Neuronal stem cell (in vitro differentiated cells): Measurements from ENCODE around the gene CST3.

ENCODE experiments used
- DNase-seq: peaks from one replicate; pipeline ENCODE4 v3.0.0-alpha.2; 2013; ENCODE audit warnings: low spot score
- H2AFZ ChIP-seq: one replicate; pipeline ENCODE4 v1.6.1; 2013; ENCODE audit warnings: mild to moderate bottlenecking, low read length, inconsistent platforms
- H2AK5ac ChIP-seq: 2 replicates; pipeline ENCODE4 v1.6.1; 2013; ENCODE audit warnings: low read depth, mild to moderate bottlenecking, inconsistent platforms, low read length, moderate library complexity, mixed read lengths
- H2BK120ac ChIP-seq: 2 replicates; pipeline ENCODE4 v1.6.1; 2013; ENCODE audit warnings: low read depth, mild to moderate bottlenecking, inconsistent platforms, low read length, moderate library complexity, mixed read lengths
- H2BK12ac ChIP-seq: one replicate; pipeline ENCODE4 v1.6.1; 2013; ENCODE audit warnings: low read length, inconsistent platforms
- H2BK15ac ChIP-seq: 2 replicates; pipeline ENCODE4 v1.6.1; 2013; ENCODE audit warnings: mild to moderate bottlenecking, low read length, inconsistent platforms, mixed read lengths
- H2BK5ac ChIP-seq: one replicate; pipeline ENCODE4 v1.6.1; 2013; ENCODE audit warnings: inconsistent platforms, mild to moderate bottlenecking, low read length, moderate library complexity
- H3K14ac ChIP-seq: one replicate; pipeline ENCODE4 v1.6.1; 2013; ENCODE audit warnings: low read length, inconsistent platforms
- H3K18ac ChIP-seq: 2 replicates; pipeline ENCODE4 v1.6.1; 2013; ENCODE audit warnings: low read length, inconsistent platforms
- H3K23ac ChIP-seq: 2 replicates; pipeline ENCODE4 v1.6.1; 2013; ENCODE audit warnings: low read depth, mild to moderate bottlenecking, mixed read lengths, low read length, inconsistent platforms; ENCODE audit not compliant: poor library complexity
- H3K27ac ChIP-seq: replicated peaks from 3 replicates; pipeline ENCODE4 v1.5.1; 2013; ENCODE audit warnings: low read length, inconsistent platforms
- H3K27me3 ChIP-seq, 3 experiments: 2 replicates each; pipeline ENCODE4 v1.6.1; 2013; ENCODE audit warnings: low read length in 3 of 3, mild to moderate bottlenecking in 2 of 3, inconsistent platforms in 1 of 3, low read depth in 1 of 3, mixed read lengths in 1 of 3, moderate library complexity in 1 of 3; ENCODE audit not compliant: control insufficient read depth in 3 of 3, insufficient read depth in 3 of 3
- H3K36me3 ChIP-seq, 2 donors: replicated peaks in 1 of 2; 2 replicates each; pipeline ENCODE4 v1.6.1; 2013; ENCODE audit warnings: low read length in 2 of 2; ENCODE audit not compliant: control insufficient read depth in 2 of 2, insufficient read depth in 2 of 2
- H3K4ac ChIP-seq: 2 replicates; pipeline ENCODE4 v1.6.1; 2013; ENCODE audit warnings: inconsistent platforms, mild to moderate bottlenecking, low read length, moderate library complexity
- H3K4me1 ChIP-seq, 2 donors: 1 replicate in 1 of 2; 2 replicates in 1 of 2; pipeline ENCODE4 v1.6.1; 2013; ENCODE audit warnings: low read length in 2 of 2, low read depth in 1 of 2; ENCODE audit not compliant: control insufficient read depth in 2 of 2, insufficient read depth in 1 of 2
- H3K4me2 ChIP-seq: one replicate; pipeline ENCODE4 v1.6.1; 2013; ENCODE audit warnings: mild to moderate bottlenecking, low read length, inconsistent platforms; ENCODE audit not compliant: insufficient read depth, poor library complexity, severe bottlenecking
- H3K4me3 ChIP-seq, 2 donors: 2 replicates each; pipeline ENCODE4 v1.5.1; 2013; ENCODE audit warnings: low read length in 2 of 2, mild to moderate bottlenecking in 2 of 2, inconsistent platforms in 1 of 2, moderate library complexity in 1 of 2
- H3K79me1 ChIP-seq: one replicate; pipeline ENCODE4 v1.6.1; 2013; ENCODE audit warnings: low read depth, mild to moderate bottlenecking, inconsistent platforms, low read length, moderate library complexity
- H3K9ac ChIP-seq: one replicate; pipeline ENCODE4 v1.6.1; 2013; ENCODE audit warnings: mild to moderate bottlenecking, low read depth, low read length, inconsistent platforms; ENCODE audit not compliant: poor library complexity
- H3K9me3 ChIP-seq, 2 donors: replicated peaks in 1 of 2; 2 replicates each; pipeline versions ENCODE3 to v1.6.1; 2013; ENCODE audit warnings: low read length in 2 of 2, mild to moderate bottlenecking in 2 of 2, inconsistent platforms in 1 of 2, low read depth in 1 of 2, mixed read lengths in 1 of 2, moderate library complexity in 1 of 2; ENCODE audit not compliant: control insufficient read depth in 2 of 2, insufficient read depth in 1 of 2
- H4K8ac ChIP-seq: one replicate; pipeline ENCODE4 v1.6.1; 2013; ENCODE audit warnings: low read depth, mild to moderate bottlenecking, inconsistent platforms, low read length, moderate library complexity
- H4K91ac ChIP-seq: one replicate; pipeline ENCODE4 v1.6.1; 2013; ENCODE audit warnings: low read length, low read depth, mild to moderate bottlenecking, inconsistent platforms; ENCODE audit not compliant: poor library complexity
- WGBS, 2 donors: extraction: QIAGEN DNeasy Blood & Tissue Kit; methylation state at CpG; one replicate each; pipeline ENCODE4 v1.1.7; 2013; ENCODE audit warnings: missing lambda C conversion rate in 2 of 2, mixed read lengths in 1 of 2; ENCODE audit not compliant: insufficient read length in 2 of 2, insufficient replicate concordance in 1 of 2; ENCODE audit errors: extremely low coverage in 2 of 2; 5-methylcytosine and 5-hydroxymethylcytosine counted together

The CST3 gene

DNA sequence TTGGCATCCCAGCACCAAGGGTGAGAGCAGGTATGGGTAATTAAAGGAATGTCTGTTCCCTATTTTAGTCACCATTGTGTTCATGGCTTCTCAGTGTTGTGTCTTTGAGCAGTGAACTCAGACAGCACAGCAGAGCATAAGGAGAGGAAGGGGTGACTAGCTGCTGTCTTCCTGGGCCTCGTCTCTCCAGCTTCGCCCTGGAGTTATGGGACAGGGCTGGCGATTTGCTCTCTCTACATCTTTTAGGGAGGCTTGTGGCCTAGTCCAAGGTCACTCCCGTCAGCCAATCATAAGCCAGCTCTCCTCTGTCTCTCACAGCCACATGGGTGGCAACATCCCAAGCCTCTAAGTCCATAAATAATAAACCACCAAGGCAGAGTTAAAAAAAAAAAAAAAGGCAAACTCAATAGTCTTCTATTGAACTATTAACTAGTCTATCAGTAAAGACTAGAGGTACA, 7.3 kb downstream of the CST3 start:
- no peak for DNase-seq
- Histone ChIP-seq H3K4me3 (no peak overlapping the region), H3K23ac (no peak overlapping the region), H3K14ac (no peak overlapping the region), H4K91ac (no peak overlapping the region), H3K4ac (no peak overlapping the region), H3K9ac (no peak overlapping the region), H2AK5ac (no peak overlapping the region), H3K79me1 (no peaks in the 10 kb centered on the region), H3K9me3 (peaks cover 0 to 2% of the 10 kb centered on the region in 2 donors), H2BK5ac (no peak overlapping the region), H2BK15ac (no peak overlapping the region), H3K36me3 (peaks cover 6 to 35% of the 10 kb centered on the region in 2 donors), H3K27me3 (no peaks in the 10 kb centered on the region), H3K4me1 (peaks cover 0 to 4% of the 10 kb centered on the region in 2 donors), H2BK120ac (no peak overlapping the region), H2BK12ac (no peak overlapping the region), H3K18ac (no peak overlapping the region), H3K27ac (no peak overlapping the region), H2AFZ (no peak overlapping the region), H3K4me2 (no peak overlapping the region), H4K8ac (no peak overlapping the region)
- no CpG with 5 or more reads among the region's 4 CpGs for WGBS, 2 donors

GRCh38 chr20:23629542-23630391, 8.0 kb downstream of the CST3 start:
- Histone ChIP-seq H3K4me3 (no peak overlapping the region), H2BK120ac (no peak overlapping the region), H4K8ac (no peak overlapping the region), H2AFZ (no peak overlapping the region), H2BK5ac (no peak overlapping the region), H3K23ac (no peak overlapping the region), H2BK15ac (no peak overlapping the region), H3K18ac (no peak overlapping the region), H3K9ac (no peak overlapping the region), H3K14ac (no peak overlapping the region), H2BK12ac (no peak overlapping the region), H2AK5ac (no peak overlapping the region), H3K4ac (no peak overlapping the region), H3K27ac (no peak overlapping the region), H3K9me3 (no peaks in the 10 kb centered on the region), H3K4me2 (no peak overlapping the region), H3K4me1 (peaks cover 0 to 3% of the 10 kb centered on the region in 2 donors), H4K91ac (no peak overlapping the region), H3K36me3 (peaks cover 1 to 28% of the 10 kb centered on the region in 2 donors), H3K27me3 (no peaks in the 10 kb centered on the region), H3K79me1 (no peaks in the 10 kb centered on the region)
- no CpG with 5 or more reads among the region's 12 CpGs for WGBS, 2 donors
- DNase-seq = no peak

DNA sequence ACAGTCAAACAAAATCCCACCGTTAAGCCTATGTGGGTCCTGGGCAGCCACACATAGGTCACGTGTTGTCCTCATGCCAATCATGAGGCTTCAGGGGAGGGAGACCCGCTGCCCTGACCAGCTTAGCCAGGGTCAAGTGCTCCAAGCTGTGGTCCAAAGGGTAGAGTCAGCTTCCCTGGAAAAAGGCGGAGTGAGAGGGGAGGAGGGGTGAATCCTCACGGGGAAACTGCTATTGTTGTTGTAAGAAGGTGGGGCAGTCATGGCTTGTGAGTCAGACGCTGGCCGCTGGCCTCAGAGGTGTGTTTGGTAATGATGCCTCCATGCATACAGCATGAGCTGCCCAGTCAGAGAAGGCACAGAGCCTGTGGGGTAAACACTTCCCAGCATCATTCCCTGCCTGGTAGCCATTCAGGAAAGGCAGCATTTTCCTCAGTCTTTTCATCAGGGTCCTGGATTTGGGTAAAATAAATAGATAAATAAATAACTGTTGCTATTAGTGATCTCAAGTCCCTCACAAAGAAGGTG, 8.7 kb downstream of the CST3 start:
- no peak overlapping the region for H3K18ac ChIP-seq
- no peak overlapping the region for H3K23ac ChIP-seq
- peaks cover 0 to 3% of the 10 kb centered on the region in 2 donors for H3K4me1 ChIP-seq
- no peak overlapping the region for H3K27ac ChIP-seq
- H3K14ac ChIP-seq = no peak overlapping the region
- no CpG with 5 or more reads among the region's 7 CpGs for WGBS, 2 donors
- H2AK5ac ChIP-seq = no peak overlapping the region
- no peak overlapping the region for H2BK120ac ChIP-seq
- H3K27me3 ChIP-seq = no peaks in the 10 kb centered on the region
- H2BK12ac ChIP-seq = no peak overlapping the region
- H3K4me3 ChIP-seq = no peak overlapping the region
- H2BK5ac ChIP-seq = no peak overlapping the region
- H4K8ac ChIP-seq = no peak overlapping the region
- no peak overlapping the region for H3K4ac ChIP-seq
- no peak overlapping the region for H2AFZ ChIP-seq
- no peaks in the 10 kb centered on the region for H3K9me3 ChIP-seq
- no peaks in the 10 kb centered on the region for H3K79me1 ChIP-seq
- H3K36me3 ChIP-seq = peaks cover 0 to 21% of the 10 kb centered on the region in 2 donors
- H3K9ac ChIP-seq = no peak overlapping the region
- no peak overlapping the region for H2BK15ac ChIP-seq
- DNase-seq = no peak
- H4K91ac ChIP-seq = no peak overlapping the region
- H3K4me2 ChIP-seq = no peak overlapping the region

- no peak overlapping the region for H3K23ac ChIP-seq
- no peak overlapping the region for H3K27ac ChIP-seq
- no peak for DNase-seq
Observed at GRCh38 chr20:23628402-23629016, 9.2 kb downstream of the CST3 start.

More at GRCh38 chr20:23628402-23629016, 9.2 kb downstream of the CST3 start:
- WGBS, 2 donors = no CpG with 5 or more reads among the region's 6 CpGs
- Histone ChIP-seq H3K14ac (no peak overlapping the region), H2BK5ac (no peak overlapping the region), H3K36me3 (peaks cover 0 to 16% of the 10 kb centered on the region in 2 donors), H3K18ac (no peak overlapping the region), H2BK12ac (no peak overlapping the region), H4K8ac (no peak overlapping the region), H2BK120ac (no peak overlapping the region), H3K4me3 (no peak overlapping the region), H3K9me3 (no peaks in the 10 kb centered on the region), H3K79me1 (no peaks in the 10 kb centered on the region), H4K91ac (no peak overlapping the region), H3K4ac (no peak overlapping the region), H3K4me1 (peaks cover 0 to 3% of the 10 kb centered on the region in 2 donors), H2AFZ (no peak overlapping the region), H2AK5ac (no peak overlapping the region), H3K4me2 (no peak overlapping the region), H3K27me3 (no peaks in the 10 kb centered on the region), H3K9ac (no peak overlapping the region), H2BK15ac (no peak overlapping the region)
